Activated naive CD4-positive, alpha-beta T cell treated with anti-CD3 and anti-CD28 coated beads, Interleukin-2, amount 10 ng/mL, durations not matched to agents 7 days and 5 days (primary cell): ENCODE measurements around the gene OBI1.

Source experiments
- CTCF ChIA-PET: fragments of 350-600 bp; sonication (Branson Sonifier 250); formaldehyde crosslinking; loops from one replicate; lab custom pipeline; 2021; ENCODE audit warnings: antibody characterized with exemption; lab: Charles Lee
- DNase-seq: peaks from one replicate; pipeline ENCODE4 v3.0.0-alpha.2; 2020
- H3K27ac Mint-ChIP-seq: one replicate; pipeline ENCODE4 v1.8.0; 2021; ENCODE audit warnings: mild to moderate bottlenecking, moderate library complexity, mixed read lengths
- H3K27me3 Mint-ChIP-seq: one replicate; pipeline ENCODE4 v1.8.0; 2021; ENCODE audit warnings: mild to moderate bottlenecking, mixed read lengths
- H3K36me3 Mint-ChIP-seq: one replicate; pipeline ENCODE4 v1.8.0; 2021; ENCODE audit warnings: mixed read lengths
- H3K4me1 Mint-ChIP-seq: one replicate; pipeline ENCODE4 v1.8.0; 2021; ENCODE audit warnings: mixed read lengths
- H3K4me3 Mint-ChIP-seq: one replicate; pipeline ENCODE4 v1.8.0; 2021; ENCODE audit warnings: mild to moderate bottlenecking, moderate library complexity, mixed read lengths
- H3K9me3 Mint-ChIP-seq: one replicate; pipeline ENCODE4 v1.8.0; 2021; ENCODE audit warnings: mixed read lengths

OBI1 gene

DNA sequence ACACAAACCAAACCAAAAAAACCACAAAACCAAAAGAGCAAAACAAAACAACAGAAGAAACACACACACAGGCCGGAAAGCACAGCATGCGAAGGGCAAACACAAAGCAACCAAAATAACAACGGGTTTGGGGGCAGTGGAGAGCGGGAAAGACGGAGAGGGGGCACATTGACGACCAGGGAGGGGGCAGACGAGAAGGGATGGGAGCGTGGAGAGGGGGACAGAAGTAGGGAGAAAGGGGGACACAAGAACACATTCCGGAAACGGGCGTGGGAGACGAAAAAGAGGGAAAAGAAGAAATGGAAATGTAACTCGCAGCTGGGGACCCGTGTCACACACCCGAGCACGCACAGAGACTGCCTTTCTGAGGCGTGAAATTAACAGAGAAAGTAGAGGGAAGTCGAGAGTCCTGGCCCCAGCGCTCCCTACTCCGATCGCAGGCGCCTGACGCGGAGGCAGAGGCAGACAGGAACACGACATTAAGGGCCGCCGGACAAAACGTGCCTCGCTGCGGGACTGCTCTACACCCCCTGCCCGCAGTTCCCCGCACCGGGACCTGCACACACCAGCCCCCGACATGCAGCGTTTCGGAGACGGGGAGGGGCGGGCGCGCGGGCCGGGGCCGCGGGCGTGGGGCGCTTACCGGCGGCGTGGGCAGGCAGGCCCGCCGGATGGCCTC is 56.3 kb downstream of the OBI1 start:
- peak; percentile 33 for DNase-seq
- CTCF ChIA-PET = no interaction called here
- H3K27me3 Mint-ChIP-seq = peaks cover 94% of the 10 kb centered on the region
- H3K9me3 Mint-ChIP-seq = no peaks in the 10 kb centered on the region
- H3K27ac Mint-ChIP-seq = peak overlapping the region; percentile 72
- H3K36me3 Mint-ChIP-seq = peaks cover 8% of the 10 kb centered on the region
- peak overlapping the region; percentile 74 for H3K4me3 Mint-ChIP-seq
- peaks cover 47% of the 10 kb centered on the region for H3K4me1 Mint-ChIP-seq

- H3K4me1 Mint-ChIP-seq = peaks cover 45% of the 10 kb centered on the region
- peaks cover 8% of the 10 kb centered on the region for H3K36me3 Mint-ChIP-seq
- DNase-seq = no peak
- peak overlapping the region; percentile 74 for H3K4me3 Mint-ChIP-seq
- peak overlapping the region; percentile 72 for H3K27ac Mint-ChIP-seq
- H3K9me3 Mint-ChIP-seq = no peaks in the 10 kb centered on the region
- CTCF ChIA-PET = no interaction called here
- H3K27me3 Mint-ChIP-seq = peaks cover 94% of the 10 kb centered on the region
These were observed 56.9 kb downstream of the OBI1 start for GRCh38 chr13:78601874-78602560.

- CTCF ChIA-PET = no interaction called here
- H3K4me3 Mint-ChIP-seq = peak overlapping the region; percentile 46
- peaks cover 8% of the 10 kb centered on the region for H3K36me3 Mint-ChIP-seq
- H3K27me3 Mint-ChIP-seq = peaks cover 94% of the 10 kb centered on the region
- DNase-seq = peak; percentile 44
- peaks cover 43% of the 10 kb centered on the region for H3K4me1 Mint-ChIP-seq
- peak overlapping the region; percentile 56 for H3K27ac Mint-ChIP-seq
- H3K9me3 Mint-ChIP-seq = no peaks in the 10 kb centered on the region
These were observed 57.7 kb downstream of the OBI1 start for GRCh38 chr13:78601124-78601873.

DNA sequence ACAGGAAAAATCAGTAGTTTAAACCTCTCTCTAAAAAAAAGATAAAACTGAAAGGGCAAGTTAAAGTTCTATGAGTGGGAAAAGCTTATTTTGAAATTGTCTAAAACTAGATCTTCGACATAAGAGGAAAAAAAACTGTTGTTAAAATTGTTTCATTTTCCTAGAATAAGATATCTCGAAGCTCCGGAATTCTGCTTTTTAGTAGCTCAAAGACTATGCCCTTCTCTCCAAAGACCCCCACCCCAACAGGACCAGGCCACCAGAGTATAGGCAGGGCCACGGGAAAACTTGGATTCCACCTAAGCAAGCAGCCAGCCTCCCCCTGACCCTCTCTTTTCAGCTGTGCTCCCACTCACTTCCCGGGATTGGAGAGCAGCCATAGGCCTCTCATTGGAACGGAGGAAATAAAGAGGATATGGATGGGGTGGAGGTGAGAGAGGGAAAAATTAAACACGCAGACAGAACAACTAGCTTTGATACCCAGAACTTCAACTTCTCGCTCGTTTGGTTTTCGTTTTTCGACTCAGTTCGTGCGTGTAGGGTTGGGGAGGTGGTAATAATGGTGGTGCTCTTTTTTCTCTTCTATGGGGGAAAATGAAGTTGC is 58.6 kb downstream of the OBI1 start:
- Mint-ChIP-seq H3K27ac (peak overlapping the region; percentile 56), H3K9me3 (no peaks in the 10 kb centered on the region), H3K27me3 (peaks cover 94% of the 10 kb centered on the region), H3K4me3 (peak overlapping the region; percentile 46), H3K36me3 (peaks cover 8% of the 10 kb centered on the region), H3K4me1 (peaks cover 45% of the 10 kb centered on the region)
- DNase-seq = no peak
- CTCF ChIA-PET = no interaction called here

DNA sequence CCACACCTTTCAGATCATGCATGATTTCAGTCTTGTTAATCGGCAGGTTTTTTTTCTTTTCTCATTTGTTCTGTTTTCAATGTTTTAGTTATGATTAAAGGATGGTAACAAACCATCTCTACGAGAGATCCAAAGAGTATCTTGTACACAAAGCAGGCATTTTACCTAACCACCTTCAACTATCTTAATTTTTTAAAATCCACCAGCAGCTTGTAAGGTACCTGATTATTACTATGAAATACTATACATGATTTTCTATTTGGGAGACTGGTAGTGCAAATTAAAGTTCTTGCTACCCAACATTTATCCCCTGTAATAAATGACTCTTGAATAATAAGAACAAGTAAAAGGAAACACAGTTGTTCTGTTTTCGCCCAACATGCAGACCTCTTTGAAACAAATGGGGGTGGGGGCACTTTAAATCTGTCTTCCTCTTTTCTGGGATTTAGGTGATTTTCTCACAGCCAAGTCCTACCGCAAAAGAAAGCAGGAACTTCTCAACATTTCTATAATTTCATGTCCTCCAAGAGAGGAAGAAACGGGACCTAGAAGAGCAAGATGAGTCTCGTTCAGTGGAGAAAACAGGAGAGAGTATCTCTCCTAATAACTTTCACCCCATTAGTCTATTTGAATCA is 59.2 kb downstream of the OBI1 start:
- no peaks in the 10 kb centered on the region for H3K9me3 Mint-ChIP-seq
- H3K4me1 Mint-ChIP-seq = peaks cover 42% of the 10 kb centered on the region
- H3K27ac Mint-ChIP-seq = no peak overlapping the region
- H3K36me3 Mint-ChIP-seq = peaks cover 8% of the 10 kb centered on the region
- DNase-seq = no peak
- CTCF ChIA-PET = no interaction called here
- peaks cover 94% of the 10 kb centered on the region for H3K27me3 Mint-ChIP-seq
- H3K4me3 Mint-ChIP-seq = no peak overlapping the region

- CTCF ChIA-PET = no interaction called here
- Mint-ChIP-seq H3K9me3 (no peaks in the 10 kb centered on the region), H3K27ac (no peak overlapping the region), H3K4me1 (peaks cover 38% of the 10 kb centered on the region), H3K36me3 (peaks cover 8% of the 10 kb centered on the region), H3K4me3 (no peak overlapping the region), H3K27me3 (peaks cover 94% of the 10 kb centered on the region)
- no peak for DNase-seq
These were observed 59.9 kb downstream of the OBI1 start for GRCh38 chr13:78598966-78599644.

DNA sequence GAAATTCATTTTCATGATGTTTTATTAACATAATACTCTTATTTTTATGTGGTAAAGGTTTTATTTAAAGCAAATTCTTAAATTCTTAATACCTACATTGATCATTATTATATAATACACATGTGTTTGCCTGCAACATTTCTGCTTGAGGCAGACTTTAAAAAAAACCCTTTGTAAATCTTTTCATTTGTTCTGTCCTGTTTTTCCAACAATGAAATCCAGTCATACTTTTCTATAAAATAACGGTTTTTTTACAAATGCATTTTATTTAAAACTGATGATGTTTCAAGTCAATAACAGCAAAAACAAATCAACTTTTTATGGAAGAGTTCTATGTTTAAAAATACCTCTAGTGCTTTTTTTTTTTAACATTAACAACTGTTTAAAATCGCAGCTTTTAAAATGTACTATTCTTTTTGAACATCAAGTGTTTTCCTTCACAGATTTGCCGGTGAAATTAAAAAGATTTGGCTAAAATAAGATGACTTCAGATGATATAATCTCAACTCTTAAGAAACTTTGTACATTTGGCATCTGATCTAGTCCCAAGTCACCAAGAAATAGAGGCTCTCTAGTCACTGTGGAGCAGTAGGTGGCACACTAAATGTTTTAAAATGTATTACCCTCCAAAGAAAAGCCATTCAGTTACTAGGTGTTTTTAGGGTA is 60.7 kb downstream of the OBI1 start:
- Mint-ChIP-seq H3K27me3 (peaks cover 94% of the 10 kb centered on the region), H3K36me3 (peaks cover 8% of the 10 kb centered on the region), H3K27ac (no peak overlapping the region), H3K9me3 (no peaks in the 10 kb centered on the region), H3K4me1 (peaks cover 31% of the 10 kb centered on the region), H3K4me3 (no peak overlapping the region)
- DNase-seq = no peak
- CTCF ChIA-PET = no interaction called here

- DNase-seq = no peak
- H3K4me3 Mint-ChIP-seq = peak overlapping the region; percentile 23
- H3K27me3 Mint-ChIP-seq = peaks cover 92% of the 10 kb centered on the region
- CTCF ChIA-PET = no interaction called here
- H3K4me1 Mint-ChIP-seq = peaks cover 27% of the 10 kb centered on the region
- H3K9me3 Mint-ChIP-seq = no peaks in the 10 kb centered on the region
- peaks cover 6% of the 10 kb centered on the region for H3K36me3 Mint-ChIP-seq
- peak overlapping the region; percentile 64 for H3K27ac Mint-ChIP-seq
These were observed 61.4 kb downstream of the OBI1 start for GRCh38 chr13:78597602-78597932.

DNA sequence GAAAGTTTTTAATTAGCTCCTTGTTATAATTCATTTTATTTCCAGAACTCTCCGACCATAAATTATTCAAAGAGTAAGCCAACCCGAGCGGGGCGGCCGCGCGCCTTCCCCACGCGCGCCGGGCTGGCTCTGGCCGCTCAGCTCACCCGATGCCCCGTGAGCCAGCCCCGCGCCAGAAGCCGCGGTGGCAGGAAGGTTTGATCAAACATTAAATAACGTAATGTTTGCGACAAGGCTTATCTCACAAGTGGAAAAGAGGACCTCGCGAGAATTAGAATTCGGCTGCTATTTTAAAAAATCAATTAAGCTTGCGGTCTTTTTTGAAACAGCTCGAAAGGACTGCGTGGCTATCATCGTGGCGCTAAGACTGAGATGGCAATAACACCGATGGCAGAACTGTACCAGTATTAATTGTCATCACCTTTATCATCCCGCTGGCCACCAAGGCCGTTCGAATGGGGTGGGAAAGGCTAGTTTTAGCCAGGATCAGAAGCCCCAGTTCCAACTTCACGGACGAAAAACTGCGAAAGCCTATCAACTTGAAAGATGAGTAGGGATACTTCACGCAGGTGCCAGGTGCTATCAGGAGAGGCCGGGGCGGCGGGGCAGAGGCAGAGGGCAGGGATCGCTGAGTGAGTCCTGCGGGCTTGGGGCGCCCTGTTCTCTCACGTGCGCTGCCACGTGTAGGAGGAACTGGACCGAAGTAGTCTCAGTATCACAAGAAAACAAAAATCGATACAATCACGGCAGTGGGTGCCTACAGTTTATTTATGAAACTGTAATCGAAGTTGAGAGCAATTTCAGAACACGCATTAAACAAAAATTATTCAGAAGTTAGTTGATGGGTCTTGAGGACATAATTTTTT is 62.0 kb downstream of the OBI1 start:
- no peaks in the 10 kb centered on the region for H3K9me3 Mint-ChIP-seq
- peaks cover 3% of the 10 kb centered on the region for H3K36me3 Mint-ChIP-seq
- peaks cover 23% of the 10 kb centered on the region for H3K4me1 Mint-ChIP-seq
- H3K27ac Mint-ChIP-seq = peak overlapping the region; percentile 64
- CTCF ChIA-PET = no interaction called here
- DNase-seq = no peak
- peak overlapping the region; percentile 28 for H3K4me3 Mint-ChIP-seq
- H3K27me3 Mint-ChIP-seq = peaks cover 93% of the 10 kb centered on the region

DNA sequence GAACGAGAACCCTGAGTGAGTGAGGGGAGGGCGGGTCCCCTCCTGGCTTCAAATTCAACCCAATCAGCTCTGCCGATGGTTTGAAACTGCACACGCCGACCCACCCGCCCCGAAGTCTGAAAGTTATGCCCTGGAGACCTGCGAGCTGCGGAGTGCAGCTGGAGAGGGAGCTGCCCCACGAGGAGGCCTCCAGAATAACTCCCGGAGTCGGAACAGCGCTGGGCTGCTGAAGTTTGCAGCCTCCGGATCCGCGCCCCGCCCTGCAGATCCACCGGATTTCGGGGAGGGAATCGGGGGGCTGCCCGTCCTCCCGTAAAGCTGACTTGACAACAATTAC is 62.6 kb downstream of the OBI1 start:
- CTCF ChIA-PET = no interaction called here
- H3K9me3 Mint-ChIP-seq = no peaks in the 10 kb centered on the region
- no peak for DNase-seq
- H3K4me1 Mint-ChIP-seq = peaks cover 21% of the 10 kb centered on the region
- H3K27ac Mint-ChIP-seq = peak overlapping the region; percentile 49
- peaks cover 89% of the 10 kb centered on the region for H3K27me3 Mint-ChIP-seq
- no peak overlapping the region for H3K4me3 Mint-ChIP-seq
- peaks cover 2% of the 10 kb centered on the region for H3K36me3 Mint-ChIP-seq

- CTCF ChIA-PET = no interaction called here
- DNase-seq = no peak
- H3K4me3 Mint-ChIP-seq = peak overlapping the region; percentile 18
- peaks cover 83% of the 10 kb centered on the region for H3K27me3 Mint-ChIP-seq
- H3K4me1 Mint-ChIP-seq = peaks cover 15% of the 10 kb centered on the region
- H3K27ac Mint-ChIP-seq = peak overlapping the region; percentile 74
- H3K9me3 Mint-ChIP-seq = no peaks in the 10 kb centered on the region
- H3K36me3 Mint-ChIP-seq = no peaks in the 10 kb centered on the region
These were observed 63.2 kb downstream of the OBI1 start for GRCh38 chr13:78595495-78596398.

- H3K4me3 Mint-ChIP-seq = no peak overlapping the region
- no peak for DNase-seq
- H3K9me3 Mint-ChIP-seq = no peaks in the 10 kb centered on the region
- peaks cover 8% of the 10 kb centered on the region for H3K4me1 Mint-ChIP-seq
- H3K27me3 Mint-ChIP-seq = peaks cover 75% of the 10 kb centered on the region
- CTCF ChIA-PET = no interaction called here
- peak overlapping the region; percentile 71 for H3K27ac Mint-ChIP-seq
- no peaks in the 10 kb centered on the region for H3K36me3 Mint-ChIP-seq
These were observed 64.4 kb downstream of the OBI1 start for GRCh38 chr13:78594456-78594975.
